NCI-H2196 (cell line): ENCODE results near the gene RASEF.

Experiments
- DNase-seq: peaks from one replicate; lab custom pipeline; 2025; ENCODE audit not compliant: unreplicated experiment; lab: John Stamatoyannopoulos, UW

Gene RASEF

DNA sequence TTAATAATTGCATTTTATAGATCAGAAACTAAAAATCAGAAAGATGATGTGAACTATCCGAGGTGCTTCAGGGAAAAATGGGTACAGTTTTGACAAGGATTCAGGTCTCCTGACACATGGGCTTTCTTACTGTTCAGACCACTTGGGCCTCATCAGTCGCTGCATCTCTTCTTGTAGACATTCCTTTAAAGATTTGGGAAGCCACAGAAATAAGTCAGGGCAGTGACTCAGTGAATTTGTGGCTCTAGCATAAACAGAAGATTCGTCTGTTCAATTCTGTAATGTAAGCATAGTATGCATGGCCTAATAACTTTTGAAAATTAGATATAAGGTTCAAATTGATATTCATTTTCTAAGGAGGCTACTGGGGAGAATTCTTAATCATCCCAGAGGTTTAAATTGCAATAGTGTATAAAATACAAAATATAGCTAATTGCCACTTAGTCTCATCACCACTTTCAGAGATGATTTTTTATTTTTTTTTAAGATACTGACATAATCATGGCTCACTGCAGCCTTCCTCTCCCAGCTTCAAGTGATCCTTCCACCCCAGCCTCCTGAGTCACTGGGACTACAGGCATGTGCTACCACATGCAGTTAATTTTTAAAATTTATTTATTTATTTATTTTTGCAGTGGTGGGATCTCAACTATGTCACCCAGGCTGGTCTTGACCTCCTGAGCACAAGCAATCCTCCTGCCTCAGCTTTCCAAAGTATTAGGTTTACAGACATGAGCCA, 48.9 kb downstream of the RASEF start:
- DNase-seq, result no peak

DNA sequence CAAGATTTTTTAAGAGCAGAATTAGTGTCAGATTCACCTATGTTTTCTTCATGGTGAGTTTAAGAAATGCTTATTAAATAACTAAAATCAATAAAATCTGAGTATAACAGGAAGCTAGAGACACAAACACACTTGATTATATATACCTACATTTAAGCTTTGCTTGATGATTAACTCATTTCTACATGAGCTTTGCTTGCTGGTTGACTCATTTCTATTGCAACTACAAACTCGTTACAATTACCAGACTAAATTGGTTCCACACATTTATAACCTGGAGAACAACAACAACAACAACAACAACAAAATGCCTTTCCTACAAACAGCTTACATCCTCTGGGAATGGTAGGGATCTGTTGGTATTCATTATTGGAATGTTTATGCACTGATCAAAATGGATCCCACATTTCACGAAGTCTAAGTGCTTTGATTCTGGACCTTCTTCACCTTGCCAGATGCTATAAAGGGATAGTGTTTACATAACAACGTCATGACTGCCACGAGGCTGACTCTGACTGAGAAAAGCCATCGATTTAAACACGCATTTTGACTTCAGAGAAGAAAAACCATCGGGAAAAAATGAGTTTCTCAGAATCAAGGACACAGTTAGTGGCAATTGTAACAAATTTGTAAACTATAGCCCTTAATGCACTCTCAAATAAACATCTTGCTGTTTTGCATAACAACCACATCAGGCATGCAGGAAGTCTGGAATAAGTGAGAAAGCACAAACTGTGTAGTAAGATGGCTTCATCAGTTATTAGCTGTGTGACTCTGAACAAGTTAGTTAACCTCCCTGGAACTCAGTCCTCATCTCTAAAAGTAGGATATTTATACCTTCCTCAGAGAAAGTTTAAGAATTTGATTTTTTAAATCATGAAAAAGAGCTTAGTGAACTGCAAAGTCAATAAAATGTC, 49.8 kb downstream of the RASEF start:
- no peak for DNase-seq

DNA sequence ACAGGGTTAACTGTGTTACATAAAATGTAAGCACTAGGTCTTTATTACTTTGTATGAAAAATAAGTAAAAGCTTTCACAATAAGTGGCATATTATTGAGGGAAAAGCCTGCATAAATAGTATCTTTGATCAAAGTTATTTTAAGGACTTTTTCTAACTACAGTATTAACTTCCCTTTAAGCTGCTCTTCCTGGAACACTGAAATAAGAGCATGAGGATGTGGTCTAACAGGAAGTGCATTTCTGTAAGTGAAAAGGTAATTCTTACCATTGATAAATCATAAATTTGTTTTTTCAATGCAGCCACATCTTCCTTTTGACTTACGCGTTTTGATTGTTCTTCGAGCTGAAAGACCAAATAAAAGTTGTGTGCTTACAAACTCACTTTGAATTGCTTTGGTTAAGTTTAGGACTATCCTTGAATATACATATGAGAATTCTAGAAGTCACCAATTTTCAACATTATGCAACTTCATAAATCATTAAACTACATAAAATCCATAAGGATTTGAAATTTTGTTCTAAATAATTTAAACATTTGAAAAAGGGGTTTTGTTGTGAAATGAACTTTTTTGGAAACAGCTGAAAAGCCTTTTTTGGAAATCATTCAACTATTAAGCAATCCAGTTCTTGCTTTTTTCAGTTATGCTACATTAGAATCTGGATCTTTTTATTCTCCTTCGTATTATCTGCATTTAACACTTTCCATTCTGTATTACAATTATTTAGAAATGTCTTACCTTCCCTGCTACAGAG, 50.6 kb downstream of the RASEF start:
- DNase-seq, result no peak

- no peak for DNase-seq
These were observed 51.3 kb downstream of the RASEF start for GRCh38 chr9:83011611-83012010.

GRCh38 chr9:83007521-83008300, 55.2 kb downstream of the RASEF start:
- DNase-seq, result no peak

DNA sequence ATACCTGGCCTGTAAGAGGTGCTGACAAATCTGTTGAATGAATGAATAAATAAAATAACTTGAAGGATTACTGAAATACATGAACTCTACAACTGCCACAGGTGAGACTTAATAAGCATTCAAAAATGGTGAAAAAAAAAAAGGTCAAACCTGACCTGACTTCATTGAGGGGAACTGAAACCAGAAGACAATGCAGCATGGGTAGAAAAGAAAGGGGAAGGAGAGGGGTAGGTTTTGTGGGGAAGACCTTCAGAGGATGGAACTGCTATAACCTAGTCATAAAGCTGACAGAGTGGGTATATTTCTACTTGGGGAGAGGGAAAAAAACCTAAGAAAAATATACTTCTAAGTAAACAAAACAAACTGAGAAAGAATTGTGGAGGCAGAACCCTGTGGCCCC, 56.6 kb downstream of the RASEF start:
- no peak for DNase-seq

DNA sequence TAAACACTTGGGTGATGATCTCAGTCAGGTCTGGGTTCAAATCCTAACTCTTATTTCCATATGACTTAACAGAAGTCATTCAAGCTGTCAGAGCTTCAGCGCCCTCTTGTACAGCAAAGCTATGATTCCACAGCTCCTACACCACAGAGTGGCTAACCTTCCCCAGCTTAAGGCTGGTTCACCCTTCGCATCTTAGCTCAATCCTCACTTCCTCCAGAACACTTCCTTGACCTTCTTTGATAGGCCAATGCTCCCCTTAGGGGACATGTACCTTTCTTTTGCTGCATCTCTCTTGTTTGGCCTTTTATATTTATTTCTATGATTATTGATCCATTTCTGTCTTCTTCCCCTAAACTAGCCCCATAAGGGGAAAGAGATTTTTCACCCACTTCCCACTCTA, 57.0 kb downstream of the RASEF start:
- DNase-seq, result no peak

GRCh38 chr9:83005361-83005760, 57.6 kb downstream of the RASEF start:
- no peak for DNase-seq

- no peak for DNase-seq
These were observed 60.6 kb downstream of the RASEF start for GRCh38 chr9:83002329-83002728.

GRCh38 chr9:83000765-83001164, 62.2 kb downstream of the RASEF start:
- no peak for DNase-seq

- no peak for DNase-seq
These were observed 64.5 kb downstream of the RASEF start for GRCh38 chr9:82998409-82998808.

GRCh38 chr9:82997476-82998140, 65.3 kb downstream of the RASEF start:
- no peak for DNase-seq

DNA sequence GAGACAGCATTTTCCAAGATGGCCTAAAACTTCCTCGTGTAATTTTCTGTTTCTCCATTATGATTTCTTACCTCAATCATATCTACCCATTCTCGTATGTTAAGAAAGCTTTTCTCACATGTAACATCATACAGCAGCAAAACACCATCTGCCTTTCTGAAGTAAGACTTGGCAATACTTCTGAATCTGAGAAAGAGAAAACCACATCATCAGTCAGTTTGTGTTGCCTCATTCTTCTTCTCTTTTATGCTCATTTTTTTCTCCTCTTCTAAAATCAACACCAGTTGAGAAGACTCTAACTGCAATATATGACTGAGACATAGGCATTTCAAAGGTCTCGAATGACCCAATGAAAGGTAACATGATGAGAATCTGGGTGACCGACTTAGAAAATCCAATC, 66.0 kb downstream of the RASEF start:
- no peak for DNase-seq

DNA sequence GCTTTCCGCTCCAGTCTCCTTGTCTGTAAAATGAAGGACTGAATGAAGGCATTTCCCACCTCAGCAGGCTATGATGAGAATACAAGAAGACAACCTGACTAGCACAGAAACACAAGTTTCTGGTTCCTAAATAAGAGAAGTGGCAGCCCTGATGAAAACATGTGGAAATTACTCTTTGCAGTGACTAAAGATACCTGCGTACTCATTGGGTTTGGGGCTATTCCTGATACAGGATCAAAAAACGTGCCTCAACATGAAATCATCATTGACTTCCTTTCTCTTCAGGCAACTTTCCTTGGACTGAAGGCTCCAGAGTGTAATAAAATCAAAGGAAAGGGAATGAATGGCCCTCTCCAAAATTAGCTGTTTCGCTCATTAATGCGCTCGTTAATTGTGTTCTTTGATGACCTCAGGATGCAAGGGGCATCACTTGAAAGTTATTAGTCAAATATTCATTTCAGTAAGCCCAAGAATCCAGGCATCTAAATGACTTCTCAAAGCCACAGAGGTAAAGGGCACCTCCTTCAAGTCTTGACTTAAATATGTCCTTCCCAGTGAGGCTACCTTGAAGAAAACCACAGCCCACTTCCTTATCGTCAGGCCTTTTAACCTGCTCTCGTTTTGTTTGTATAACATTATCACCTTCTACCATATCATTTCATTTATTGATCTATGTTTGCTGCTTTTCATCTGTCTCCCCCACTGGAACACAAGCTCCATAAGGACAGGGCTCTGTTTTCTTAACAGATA, 68.9 kb downstream of the RASEF start:
- DNase-seq, result no peak

DNA sequence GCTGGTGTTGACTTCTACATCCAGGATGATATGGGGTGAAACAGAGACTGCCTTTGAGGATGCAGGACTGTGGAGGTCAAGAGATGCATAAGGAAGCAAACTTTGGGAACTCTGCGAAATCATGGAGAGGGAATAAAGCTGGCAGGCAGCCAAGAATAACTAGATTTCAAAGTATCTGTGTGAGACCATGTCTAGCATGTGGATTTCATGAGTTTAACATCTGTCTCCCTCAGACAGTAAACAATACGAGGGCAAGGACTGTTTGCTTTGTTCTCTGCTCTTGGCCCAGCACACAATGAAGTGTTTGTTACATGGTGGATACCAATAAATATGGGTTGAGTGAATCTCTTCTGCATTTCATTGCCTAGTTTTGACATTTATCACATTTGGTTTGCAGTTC, 71.3 kb downstream of the RASEF start:
- peak; percentile 23 for DNase-seq

DNA sequence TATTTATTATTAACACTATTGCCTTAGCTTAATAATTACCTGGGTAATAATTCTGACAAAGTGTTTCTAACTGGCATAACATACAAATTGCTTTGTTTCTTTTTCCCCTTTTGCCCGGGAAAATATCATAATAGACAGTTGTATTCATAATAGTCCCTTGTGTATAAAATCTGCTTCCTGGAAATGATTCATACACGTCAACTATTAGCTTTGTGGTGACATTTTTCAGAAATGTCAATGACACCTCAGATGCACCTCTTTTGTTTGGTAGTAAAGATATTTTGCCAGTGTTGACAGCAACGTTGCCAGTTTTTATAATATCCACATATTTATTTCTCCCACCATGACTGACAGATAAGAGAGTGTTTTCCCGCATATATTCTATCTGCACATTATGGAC, 73.0 kb downstream of the RASEF start:
- no peak for DNase-seq

DNA sequence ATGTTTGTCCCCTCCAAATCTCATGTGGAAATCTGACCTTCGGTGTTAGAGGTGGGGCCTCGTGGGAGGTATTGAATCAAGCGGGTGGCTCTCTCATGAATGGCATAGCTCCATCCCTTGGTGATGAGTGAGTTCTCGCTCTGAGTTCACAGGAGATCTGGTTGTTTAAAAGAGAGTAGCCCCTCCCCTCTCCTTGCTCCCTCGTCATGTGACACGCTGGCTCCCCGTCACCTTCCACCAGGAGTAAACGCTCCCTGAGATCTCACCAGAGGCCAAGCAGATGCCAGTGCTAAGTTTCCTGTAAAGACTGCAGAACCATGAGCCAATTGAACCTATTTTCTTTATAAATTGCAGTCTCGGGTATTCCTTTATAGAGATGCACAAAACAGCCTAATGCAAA, 74.5 kb downstream of the RASEF start:
- DNase-seq, result no peak

DNA sequence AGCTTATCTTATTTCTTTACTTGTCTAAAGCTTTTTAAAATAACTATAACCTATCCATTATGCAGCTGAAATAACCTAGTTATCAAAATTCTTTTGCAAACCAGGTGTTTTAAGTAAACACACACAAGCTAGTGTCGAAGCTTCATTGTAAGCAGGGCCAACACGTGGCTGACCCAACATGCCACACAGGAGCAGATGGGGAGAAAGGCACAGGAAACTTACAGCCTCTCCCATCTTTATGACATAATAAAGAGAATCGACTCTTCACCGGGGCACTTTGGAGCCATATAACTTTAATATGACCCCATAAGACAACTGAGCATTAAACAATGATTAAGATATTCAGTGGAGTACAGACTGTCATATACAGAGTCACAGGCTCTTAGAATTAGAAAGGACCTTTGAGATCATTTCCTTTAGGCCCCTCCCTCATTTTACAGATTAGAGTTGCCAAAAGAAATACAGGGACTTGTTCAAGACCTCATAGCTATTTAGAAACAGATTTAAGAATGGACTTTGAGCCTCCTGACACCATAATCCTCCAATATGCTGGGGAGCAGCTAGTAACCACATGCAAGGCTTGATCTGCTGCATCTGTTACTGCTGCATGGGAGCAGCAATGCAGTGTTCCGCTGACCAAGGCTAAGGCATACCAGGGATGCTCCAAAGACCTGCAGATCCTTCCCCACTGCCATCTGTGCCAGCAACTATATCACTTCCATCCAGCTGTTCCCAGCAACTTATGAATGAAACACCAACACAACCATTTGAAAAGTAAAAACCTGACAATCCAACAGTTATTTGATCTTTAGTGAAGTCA, 75.4 kb downstream of the RASEF start:
- DNase-seq, result no peak

DNA sequence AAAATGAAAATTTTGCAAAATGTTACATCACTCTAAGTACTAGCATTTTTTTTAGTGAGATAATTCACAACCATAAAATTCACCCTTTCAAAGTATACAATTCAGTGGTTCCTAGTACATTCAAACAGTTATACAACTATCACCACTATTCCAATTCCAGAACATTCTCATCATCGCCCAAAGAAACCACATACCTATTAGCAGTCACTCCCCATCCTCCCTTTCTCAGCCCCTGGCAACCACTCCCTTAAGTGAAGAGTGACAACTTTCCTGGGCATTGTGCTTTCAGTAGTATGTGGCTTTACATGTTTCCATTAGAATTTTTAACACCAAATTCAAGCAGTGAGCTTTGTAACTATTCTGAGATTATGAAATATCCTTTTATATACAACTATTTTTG, 81.4 kb downstream of the RASEF start:
- no peak for DNase-seq
